HG02763 (cell line): Measurements from ENCODE around the gene MOB3A.
"Not testable (repeated sequence)": the region's sequence is repeated elsewhere in the genome, so short reads cannot be mapped to it uniquely, and the experiment has no call there.

ENCODE experiments used
- ATAC-seq: cut with Tn5 transposase; IDR thresholded peaks from one replicate; pipeline ENCODE4 v1.9.1; 2021; ENCODE audit warnings: mild to moderate bottlenecking, moderate library complexity; ENCODE audit not compliant: unreplicated experiment

MOB3A gene

DNA sequence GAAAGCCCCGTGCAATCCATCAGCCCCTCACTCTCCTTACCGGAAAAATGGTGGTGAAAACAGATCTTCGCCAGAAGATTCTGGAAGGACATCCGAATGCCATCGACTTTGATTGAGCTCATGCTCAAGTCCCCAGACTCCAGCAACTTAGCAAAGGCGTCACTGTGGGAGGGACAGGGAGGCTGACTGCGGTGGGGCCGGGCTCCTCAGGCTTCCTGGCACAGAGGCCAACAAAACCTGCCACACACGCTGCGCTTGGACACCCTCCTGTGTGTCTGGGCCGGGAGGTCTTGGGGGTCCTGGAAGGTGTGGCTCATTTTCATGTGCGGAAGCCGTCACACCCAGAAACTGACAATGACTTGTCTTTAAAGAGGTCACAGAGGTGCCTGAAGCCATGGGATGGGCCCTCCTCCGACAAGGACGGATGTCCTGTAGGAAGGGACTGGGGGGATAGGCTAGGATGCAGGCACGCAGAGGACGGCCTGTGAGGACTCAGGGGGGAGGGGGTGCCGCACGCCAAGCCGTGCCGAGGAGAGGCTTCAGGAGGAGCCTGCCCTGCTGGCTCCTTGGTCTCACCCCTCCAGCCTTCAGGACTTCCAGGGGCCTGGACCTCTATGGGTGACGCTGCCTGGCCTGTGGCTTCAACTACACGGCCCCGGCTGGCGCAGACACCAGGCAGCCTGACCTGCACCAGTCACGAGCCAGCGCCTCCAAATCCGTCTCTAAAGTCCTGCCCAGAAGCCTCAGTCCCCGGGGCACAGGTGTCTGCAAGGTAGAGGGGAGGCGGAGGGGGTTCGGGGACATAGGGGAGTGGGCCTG is 13.1 kb upstream of the MOB3A start:
- ATAC-seq = no peak

DNA sequence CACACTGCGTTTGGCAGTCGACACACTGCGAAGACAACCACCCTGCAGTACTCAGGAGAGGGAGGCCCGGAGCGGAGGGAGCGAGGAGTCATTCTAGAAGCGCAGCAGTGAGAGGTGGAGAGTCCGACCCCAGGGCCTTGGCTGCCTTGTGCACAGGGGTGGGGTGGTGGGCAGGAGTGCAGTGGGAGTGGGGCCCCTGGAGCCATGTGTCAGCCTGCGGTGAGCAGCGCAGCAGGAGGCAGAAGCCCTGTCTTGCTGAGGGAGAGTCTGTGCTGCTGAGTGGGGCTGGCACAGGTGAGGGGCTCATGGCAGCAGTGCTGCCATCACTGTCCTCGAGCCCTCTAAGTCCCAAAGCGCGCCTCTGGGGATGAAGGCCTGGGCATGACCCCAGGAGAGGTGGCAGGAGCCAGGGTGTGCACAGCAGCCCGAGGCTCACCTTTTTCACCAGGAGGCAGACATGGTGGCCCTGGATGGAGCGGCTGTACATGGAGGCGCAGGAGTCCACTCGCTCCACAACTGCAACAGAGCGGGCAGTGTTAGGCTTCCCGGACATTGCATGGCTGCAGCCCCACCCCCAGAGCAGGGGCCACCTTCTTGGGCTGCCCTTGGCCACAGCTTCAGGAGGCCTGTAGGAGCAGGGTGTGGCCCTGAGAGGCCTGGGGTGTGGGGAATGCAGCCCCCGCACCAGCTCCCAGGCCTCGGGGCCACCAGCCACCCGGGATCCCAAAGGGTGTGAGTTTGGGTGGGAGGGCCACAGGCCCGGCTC is 12.3 kb upstream of the MOB3A start:
- ATAC-seq = no peak

DNA sequence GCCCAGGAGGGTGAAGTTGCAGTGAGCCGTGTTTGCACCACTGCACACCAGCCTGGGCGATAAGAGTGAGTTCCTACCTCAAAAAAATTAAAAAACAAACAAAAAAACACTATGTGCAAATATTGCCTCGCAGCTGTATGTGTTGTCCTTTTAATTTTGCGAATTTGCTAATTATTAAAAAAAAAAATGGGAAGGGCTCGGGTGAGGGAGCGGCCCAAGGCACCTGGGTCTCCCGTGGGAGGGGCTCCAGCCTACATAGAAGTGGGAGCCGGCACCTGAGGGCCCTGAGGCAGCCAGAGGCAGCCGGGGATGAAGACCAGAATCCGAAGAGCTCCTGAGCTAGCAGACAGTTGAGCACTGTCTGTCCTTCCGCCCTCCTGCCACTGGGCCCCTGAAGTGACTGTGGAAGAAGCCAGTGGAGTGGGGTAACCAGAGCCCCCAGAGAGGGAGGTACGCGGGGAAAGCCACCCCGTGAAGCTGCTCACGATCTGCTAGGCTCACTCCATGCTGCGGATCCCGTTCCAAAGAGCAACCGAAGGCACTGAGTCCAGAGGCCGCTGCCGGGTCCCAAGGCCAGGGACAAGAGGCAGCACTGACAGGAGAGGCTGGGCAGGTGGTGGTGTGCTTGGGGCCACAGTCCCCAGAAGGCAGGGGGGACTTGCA is 7.0 kb upstream of the MOB3A start:
- ATAC-seq = no peak

- no peak for ATAC-seq
Measured at GRCh38 chr19:2101417-2102335, 5.5 kb upstream of the MOB3A start.

- no peak for ATAC-seq
Measured at GRCh38 chr19:2100719-2101061, 4.6 kb upstream of the MOB3A start.

DNA sequence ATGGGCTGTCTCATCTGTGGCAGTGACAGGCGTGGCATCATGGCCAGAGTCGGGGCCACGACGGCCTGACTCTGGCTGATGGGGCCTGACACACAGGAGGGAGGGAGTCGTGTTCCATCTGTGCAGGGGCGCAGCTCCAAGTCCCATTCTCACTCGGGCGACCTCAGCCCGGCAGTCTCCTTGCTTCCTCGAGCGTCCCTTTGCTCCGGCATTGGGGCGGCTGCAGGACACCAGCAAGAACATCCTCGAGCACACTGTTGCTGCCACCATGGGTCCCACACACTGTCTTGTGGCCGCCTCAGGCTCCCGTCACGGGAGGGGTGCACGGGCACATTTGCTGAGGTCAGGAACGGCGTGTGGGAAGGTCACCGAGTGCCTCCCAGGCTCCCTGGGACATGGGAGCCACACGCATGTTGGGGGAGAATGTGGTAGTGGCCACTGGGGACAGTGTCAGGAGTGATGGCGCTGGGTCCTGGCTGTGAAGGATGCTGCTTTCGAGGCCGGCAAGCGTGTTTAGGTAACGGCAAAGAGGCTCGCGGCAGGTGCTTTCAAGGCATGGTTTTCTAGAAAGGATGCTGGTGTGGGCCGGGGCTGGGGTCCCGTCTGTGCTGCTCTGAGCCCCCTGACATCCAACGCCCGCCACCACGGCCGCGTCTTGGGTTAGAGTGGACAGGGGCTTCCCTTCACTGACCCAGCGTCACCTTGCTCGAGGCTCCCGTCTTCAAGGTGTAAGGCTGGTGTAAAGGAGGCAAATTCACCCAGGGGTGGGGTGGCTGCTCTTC is 4.0 kb upstream of the MOB3A start:
- ATAC-seq = no peak

GRCh38 chr19:2099054-2099501 is 3.0 kb upstream of the MOB3A start:
- ATAC-seq = no peak

- ATAC-seq = no peak
Measured at GRCh38 chr19:2097886-2098327, 1.8 kb upstream of the MOB3A start.

GRCh38 chr19:2097203-2097885 is 1.2 kb upstream of the MOB3A start:
- peak; percentile 0 for ATAC-seq

DNA sequence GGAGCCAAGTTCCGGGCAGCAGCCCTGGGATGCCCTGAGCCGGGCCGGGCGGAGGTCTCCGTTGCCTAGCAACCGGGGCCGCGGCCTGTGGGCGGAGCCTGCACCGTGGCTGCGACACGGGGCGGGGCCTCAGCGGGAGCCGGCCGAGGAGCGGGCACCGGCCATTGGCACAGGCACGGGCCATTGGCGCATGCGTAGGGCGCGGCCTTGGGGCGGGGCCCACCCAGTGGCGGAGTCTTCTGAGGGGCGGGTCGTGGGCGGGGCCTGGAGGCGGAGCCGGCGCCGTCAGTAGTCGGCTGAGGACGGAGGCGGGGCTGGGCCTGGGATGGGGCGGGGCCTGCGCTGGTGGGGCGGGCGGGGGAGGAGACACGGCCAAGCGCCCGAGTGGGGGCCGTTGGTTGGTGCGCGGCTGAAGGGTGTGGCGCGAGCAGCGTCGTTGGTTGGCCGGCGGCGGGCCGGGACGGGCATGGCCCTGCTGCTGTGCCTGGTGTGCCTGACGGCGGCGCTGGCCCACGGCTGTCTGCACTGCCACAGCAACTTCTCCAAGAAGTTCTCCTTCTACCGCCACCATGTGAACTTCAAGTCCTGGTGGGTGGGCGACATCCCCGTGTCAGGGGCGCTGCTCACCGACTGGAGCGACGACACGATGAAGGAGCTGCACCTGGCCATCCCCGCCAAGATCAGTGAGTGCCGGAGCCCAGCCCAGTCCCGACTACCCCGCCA is 515 bp upstream of the MOB3A start, which contains the start of gene IZUMO4:
Gene IZUMO4, plus strand, starts transcription at position 436 of the 723 bp plus-strand sequence. Its CDS starts 31 bp downstream, at position 467.
- ATAC-seq = peak; percentile 63

DNA sequence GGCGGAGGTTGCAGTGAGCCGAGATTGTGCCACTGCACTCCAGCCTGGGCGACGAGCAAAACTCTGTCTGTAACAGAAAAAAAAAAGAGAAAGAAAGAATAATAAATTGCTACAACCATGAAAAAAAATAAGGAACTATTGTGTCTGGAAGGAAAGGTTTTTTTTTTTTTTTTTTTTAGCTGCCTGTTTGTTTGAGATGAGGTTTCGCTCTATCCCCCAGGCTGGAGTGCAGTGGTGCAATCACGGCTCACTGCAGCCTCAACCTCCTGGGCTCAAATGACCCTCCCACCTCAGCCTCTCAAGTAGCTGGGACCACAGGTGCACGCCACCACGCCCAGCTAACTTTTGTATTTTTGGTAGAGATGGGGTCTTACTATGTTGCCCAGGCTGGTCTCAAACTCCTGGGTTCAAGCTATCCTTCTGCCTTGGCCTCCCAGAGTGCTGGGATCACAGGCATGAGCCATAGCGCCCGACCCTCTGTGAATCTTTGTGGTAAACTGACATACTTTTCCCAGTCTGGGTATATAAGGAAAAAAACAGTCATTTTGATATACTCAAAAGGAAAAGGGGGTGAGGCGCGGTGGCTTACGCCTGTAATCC is 4.1 kb downstream of the MOB3A start:
- not testable (repeated sequence) for ATAC-seq

- ATAC-seq = no peak
Measured at GRCh38 chr19:2089727-2090053, 6.4 kb downstream of the MOB3A start.

DNA sequence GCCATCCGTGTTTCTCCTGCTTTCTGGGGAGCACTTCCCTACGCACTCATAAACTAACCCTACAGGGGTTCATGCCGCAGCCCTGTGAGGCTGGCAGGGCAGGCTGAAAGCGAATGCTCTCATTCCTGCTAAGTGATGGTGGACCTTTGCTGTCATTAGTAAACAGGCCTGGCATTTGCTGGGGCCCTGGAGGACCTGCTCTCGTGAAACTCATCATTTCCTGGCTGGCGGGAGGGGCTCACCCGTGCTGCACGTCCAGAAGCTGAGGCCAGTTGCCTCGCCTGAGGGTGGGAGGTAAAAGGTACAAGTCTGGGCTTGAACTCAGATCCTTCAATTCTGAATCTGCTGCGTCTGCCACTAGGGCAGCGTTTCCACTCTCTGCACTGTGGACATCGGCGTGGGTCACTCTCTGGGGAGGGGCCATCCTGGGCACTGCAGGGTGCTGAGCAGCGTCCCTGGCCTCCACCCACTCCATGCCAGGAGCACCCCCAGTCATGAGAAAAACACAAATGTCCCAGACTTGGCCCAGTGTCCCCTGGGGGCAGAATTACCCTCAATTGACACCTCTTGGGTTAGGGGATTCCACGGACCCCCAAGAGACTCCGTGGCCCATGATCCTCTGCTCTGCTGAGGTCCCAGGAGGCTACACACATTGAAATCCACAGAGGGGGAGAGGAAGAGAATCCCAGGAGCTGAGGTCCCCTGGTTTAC is 7.0 kb downstream of the MOB3A start:
- no peak for ATAC-seq

- peak; percentile 24 for ATAC-seq
Measured at GRCh38 chr19:2087621-2088100, 8.5 kb downstream of the MOB3A start.

GRCh38 chr19:2086695-2087620 is 9.2 kb downstream of the MOB3A start:
- peak; percentile 15 for ATAC-seq

- peak; percentile 32 for ATAC-seq
Measured at GRCh38 chr19:2084993-2085720, 11.0 kb downstream of the MOB3A start.
